OCI-LY1 (cell line): ENCODE data around the gene ABLIM1.

Experiments
- H2AFZ ChIP-seq: fragments of 200-600 bp; sonication (generic), shearing (Covaris generic); 2 replicates; pipeline ENCODE4 v1.6.0; 2014; ENCODE audit warnings: antibody characterized with exemption, mild to moderate bottlenecking, low read length
- H3F3A ChIP-seq: fragments of 200-600 bp; sonication (generic), shearing (Covaris generic); 2 replicates; pipeline ENCODE4 v1.6.0; 2014; ENCODE audit warnings: mild to moderate bottlenecking, antibody characterized with exemption, low read length, moderate library complexity; ENCODE audit not compliant: insufficient read depth
- H3K27ac ChIP-seq: fragments of 200-600 bp; sonication (generic); 2 replicates; pipeline ENCODE4 v1.5.1; 2014; ENCODE audit warnings: low read length, mixed run types, mild to moderate bottlenecking, low read depth; ENCODE audit not compliant: poor library complexity, severe bottlenecking
- H3K27me3 ChIP-seq: fragments of 200-600 bp; sonication (generic); 2 replicates; pipeline ENCODE4 v1.6.0; 2014; ENCODE audit warnings: antibody characterized with exemption, mild to moderate bottlenecking, low read length, moderate library complexity; ENCODE audit not compliant: insufficient read depth
- H3K36me3 ChIP-seq: fragments of 200-600 bp; sonication (generic); 2 replicates; pipeline ENCODE4 v1.6.1; 2014; ENCODE audit warnings: mild to moderate bottlenecking, antibody characterized with exemption, low read length, moderate library complexity, mixed read lengths; ENCODE audit not compliant: insufficient read depth
- H3K4me1 ChIP-seq: fragments of 200-600 bp; sonication (generic); 2 replicates; pipeline ENCODE4 v1.5.1; 2014; ENCODE audit warnings: mild to moderate bottlenecking, low read length, moderate library complexity; ENCODE audit not compliant: insufficient read depth, severe bottlenecking
- H3K4me2 ChIP-seq: fragments of 200-600 bp; sonication (generic), shearing (Covaris generic); 2 replicates; pipeline ENCODE4 v1.6.1; 2014; ENCODE audit warnings: low read length
- H3K4me3 ChIP-seq: fragments of 200-600 bp; sonication (generic); 2 replicates; pipeline ENCODE4 v1.5.1; 2014; ENCODE audit warnings: low read length, low read depth, mild to moderate bottlenecking, mixed read lengths; ENCODE audit not compliant: poor library complexity, severe bottlenecking
- H3K79me2 ChIP-seq: fragments of 200-600 bp; shearing (Covaris generic); 2 replicates; pipeline ENCODE4 v1.6.1; 2016; ENCODE audit warnings: mixed run types, low read length, mixed read lengths; ENCODE audit not compliant: insufficient read depth
- H3K9ac ChIP-seq: fragments of 200-600 bp; sonication (generic), shearing (Covaris generic); 2 replicates; pipeline ENCODE4 v1.6.1; 2014; ENCODE audit warnings: mild to moderate bottlenecking, low read length, mixed read lengths
- H3K9me2 ChIP-seq: fragments of 200-600 bp; sonication (generic), shearing (Covaris generic); 2 replicates; pipeline ENCODE4 v1.6.1; 2014; ENCODE audit warnings: low read depth, mild to moderate bottlenecking, low read length, mixed read lengths
- H3K9me3 ChIP-seq: fragments of 200-600 bp; shearing (Covaris generic); 2 replicates; pipeline ENCODE4 v1.6.1; 2014; ENCODE audit warnings: low read length, mixed read lengths
- H4K20me1 ChIP-seq: fragments of 200-600 bp; sonication (generic), shearing (Covaris generic); 2 replicates; pipeline ENCODE4 v1.6.0; 2016; ENCODE audit warnings: mild to moderate bottlenecking, low read length; ENCODE audit not compliant: insufficient read depth
- EZH2 ChIP-seq: fragments of 200-600 bp; sonication (generic), shearing (Covaris generic); IDR thresholded peaks from 2 replicates; pipeline ENCODE4 v1.8.0; 2017; ENCODE audit warnings: borderline replicate concordance, mixed run types, mild to moderate bottlenecking, antibody characterized with exemption, low read length, moderate library complexity, mixed read lengths
- TF ChIP-seq, protein P1 (sequence below): fragments of 200-600 bp; sonication (generic), shearing (Covaris generic); IDR thresholded peaks from 2 replicates; pipeline ENCODE4 v1.5.1; 2017; ENCODE audit warnings: mild to moderate bottlenecking, antibody characterized with exemption, low read length, moderate library complexity, mixed read lengths

Gene ABLIM1

DNA sequence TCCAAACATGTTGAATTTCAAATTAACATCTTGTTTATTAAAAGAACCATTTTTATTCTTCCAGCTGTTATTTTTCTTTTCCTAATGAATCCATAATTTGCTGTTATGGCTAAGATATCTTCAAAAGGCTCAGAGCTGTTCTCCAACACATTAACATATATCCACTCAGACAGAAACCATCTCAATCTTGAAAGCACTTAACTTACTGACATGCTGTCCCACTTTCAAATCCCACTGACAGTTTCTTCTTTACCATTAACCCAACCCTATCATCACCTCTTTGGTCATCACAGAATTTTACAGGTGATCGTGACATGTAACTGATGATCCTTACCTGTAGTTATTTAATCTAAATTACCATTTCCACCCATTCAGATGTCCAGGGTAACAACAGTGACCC lies 178.2 kb downstream of the ABLIM1 start:
- Histone ChIP-seq H3K27me3 (no peaks in the 10 kb centered on the region), H3K4me2 (no peak overlapping the region), H3K4me3 (no peak overlapping the region), H3K4me1 (no peaks in the 10 kb centered on the region), H4K20me1 (no peaks in the 10 kb centered on the region), H3F3A (no peaks in the 10 kb centered on the region), H3K79me2 (no peaks in the 10 kb centered on the region), H3K9me3 (no peaks in the 10 kb centered on the region), H3K36me3 (peaks cover 30% of the 10 kb centered on the region), H2AFZ (no peak overlapping the region), H3K9me2 (no peaks in the 10 kb centered on the region), H3K9ac (no peak overlapping the region), H3K27ac (no peak overlapping the region)
- TF ChIP-seq EZH2: no peak
- TF ChIP-seq, protein P1, sequence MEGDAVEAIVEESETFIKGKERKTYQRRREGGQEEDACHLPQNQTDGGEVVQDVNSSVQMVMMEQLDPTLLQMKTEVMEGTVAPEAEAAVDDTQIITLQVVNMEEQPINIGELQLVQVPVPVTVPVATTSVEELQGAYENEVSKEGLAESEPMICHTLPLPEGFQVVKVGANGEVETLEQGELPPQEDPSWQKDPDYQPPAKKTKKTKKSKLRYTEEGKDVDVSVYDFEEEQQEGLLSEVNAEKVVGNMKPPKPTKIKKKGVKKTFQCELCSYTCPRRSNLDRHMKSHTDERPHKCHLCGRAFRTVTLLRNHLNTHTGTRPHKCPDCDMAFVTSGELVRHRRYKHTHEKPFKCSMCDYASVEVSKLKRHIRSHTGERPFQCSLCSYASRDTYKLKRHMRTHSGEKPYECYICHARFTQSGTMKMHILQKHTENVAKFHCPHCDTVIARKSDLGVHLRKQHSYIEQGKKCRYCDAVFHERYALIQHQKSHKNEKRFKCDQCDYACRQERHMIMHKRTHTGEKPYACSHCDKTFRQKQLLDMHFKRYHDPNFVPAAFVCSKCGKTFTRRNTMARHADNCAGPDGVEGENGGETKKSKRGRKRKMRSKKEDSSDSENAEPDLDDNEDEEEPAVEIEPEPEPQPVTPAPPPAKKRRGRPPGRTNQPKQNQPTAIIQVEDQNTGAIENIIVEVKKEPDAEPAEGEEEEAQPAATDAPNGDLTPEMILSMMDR: no peak

DNA sequence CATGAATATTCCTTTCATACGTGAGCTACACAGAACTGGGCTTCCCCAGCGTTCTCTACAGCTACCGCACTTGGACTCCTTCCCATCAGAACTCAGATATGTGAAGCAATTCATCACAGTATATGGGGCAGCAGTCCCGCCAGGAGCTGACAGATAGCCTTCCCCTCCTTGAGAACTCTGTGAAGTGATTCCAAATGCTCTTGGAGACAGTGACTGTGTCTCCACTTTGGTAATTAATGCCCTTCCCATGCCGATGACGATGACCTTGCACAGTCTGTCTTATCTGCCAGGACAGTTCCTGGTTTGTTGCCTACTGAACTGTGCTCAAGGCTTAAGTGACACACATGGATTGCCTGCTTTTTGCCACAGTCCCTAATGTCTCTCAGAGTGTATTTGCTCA lies 178.8 kb downstream of the ABLIM1 start:
- Histone ChIP-seq H3K27ac (no peak overlapping the region), H3F3A (no peaks in the 10 kb centered on the region), H3K4me1 (no peaks in the 10 kb centered on the region), H3K27me3 (no peaks in the 10 kb centered on the region), H4K20me1 (no peaks in the 10 kb centered on the region), H3K9me3 (no peaks in the 10 kb centered on the region), H3K36me3 (peaks cover 27% of the 10 kb centered on the region; the same call in 1 of the 2 replicates), H3K4me2 (no peak overlapping the region), H3K9me2 (no peaks in the 10 kb centered on the region), H3K9ac (no peak overlapping the region), H2AFZ (no peak overlapping the region), H3K4me3 (no peak overlapping the region), H3K79me2 (no peaks in the 10 kb centered on the region)
- TF ChIP-seq, protein P1: no peak
- no peak for TF ChIP-seq EZH2

DNA sequence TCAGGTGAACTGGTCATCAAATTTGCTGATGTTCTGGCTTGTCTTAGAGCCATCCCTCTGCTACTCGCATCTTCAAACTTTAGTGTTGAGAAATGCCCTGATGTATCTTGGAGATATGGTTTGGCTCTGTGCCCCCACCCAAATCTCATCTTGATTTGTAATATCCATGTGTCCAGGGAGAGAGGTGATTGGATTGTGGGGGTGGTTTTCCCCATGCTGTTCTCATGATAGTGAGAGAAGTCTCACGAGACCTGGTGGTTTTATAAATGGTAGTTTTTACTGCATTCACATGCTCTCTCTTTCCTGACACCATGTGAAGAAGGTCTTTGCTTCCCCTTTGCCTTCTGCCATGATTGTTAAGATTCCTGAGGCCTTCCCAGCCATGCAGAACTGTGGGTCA lies 179.8 kb downstream of the ABLIM1 start:
- Histone ChIP-seq H2AFZ (no peak overlapping the region), H3K9me2 (no peaks in the 10 kb centered on the region), H3K4me3 (no peak overlapping the region), H3K4me1 (no peaks in the 10 kb centered on the region), H3F3A (no peaks in the 10 kb centered on the region), H3K79me2 (no peaks in the 10 kb centered on the region), H3K27me3 (no peaks in the 10 kb centered on the region), H3K36me3 (peaks cover 27% of the 10 kb centered on the region; the same call in 1 of the 2 replicates), H3K27ac (no peak overlapping the region), H3K4me2 (no peak overlapping the region), H3K9ac (no peak overlapping the region), H3K9me3 (no peaks in the 10 kb centered on the region), H4K20me1 (no peaks in the 10 kb centered on the region)
- TF ChIP-seq EZH2: no peak
- TF ChIP-seq, protein P1: no peak
